HFFc6 (cell line): ENCODE measurements around the gene SH3D19. TPM values are rescaled to one million over a fixed set of nuclear protein-coding genes. Genes with fewer than 3 reads are reported as not detected.

Experiments used
- DNase-seq: peaks from one replicate; pipeline ENCODE4 v3.0.0-alpha.2; 2018
- H3K27ac Mint-ChIP-seq: 2 replicates; pipeline ENCODE4 v1.8.0; 2020; ENCODE audit warnings: mild to moderate bottlenecking, mixed read lengths
- H3K27me3 Mint-ChIP-seq: 2 replicates; pipeline ENCODE4 v1.8.0; 2021; ENCODE audit warnings: mild to moderate bottlenecking, moderate library complexity, mixed read lengths; ENCODE audit not compliant: insufficient read depth
- H3K36me3 Mint-ChIP-seq: 2 replicates; pipeline ENCODE4 v1.8.0; 2021; ENCODE audit warnings: low read depth, mixed read lengths
- H3K4me1 Mint-ChIP-seq: 2 replicates; pipeline ENCODE4 v1.8.0; 2020; ENCODE audit warnings: low read depth, mixed read lengths
- H3K4me3 Mint-ChIP-seq: 2 replicates; pipeline ENCODE4 v1.8.0; 2020; ENCODE audit warnings: mild to moderate bottlenecking, moderate library complexity, mixed read lengths
- H3K9me3 Mint-ChIP-seq: 2 replicates; pipeline ENCODE4 v1.8.0; 2020; ENCODE audit warnings: mild to moderate bottlenecking, mixed read lengths
- total RNA-seq, 6 experiments: library from RNA; stranded (reverse); fragmentation: NEBNext Ultra II Directional; extraction: Animal tissue kit (Norgen Biotek cat#: 25700); gene quantifications; 2 replicates in 1 of 6; 3 replicates in 5 of 6; pipeline ENCODE4 v1.2.3, GENCODE V29; 2021
- TF ChIP-seq, protein P1 (sequence below): fragments of 200-600 bp; sonication (generic); IDR thresholded peaks from 2 replicates; pipeline ENCODE4 v1.5.0; 2021; ENCODE audit warnings: antibody characterized with exemption, mild to moderate bottlenecking

Gene SH3D19
- total RNA-seq, 6 experiments from 2014 or later = 40.2 to 52.9 (median 51.0) TPM

- Mint-ChIP-seq H3K27ac (no peak overlapping the region), H3K36me3 (peaks cover 6% of the 10 kb centered on the region; the same call in 1 of the 2 replicates), H3K9me3 (no peaks in the 10 kb centered on the region), H3K27me3 (peaks cover 1% of the 10 kb centered on the region; the same call in 1 of the 2 replicates), H3K4me1 (peaks cover 8% of the 10 kb centered on the region), H3K4me3 (no peak overlapping the region)
- TF ChIP-seq, protein P1, sequence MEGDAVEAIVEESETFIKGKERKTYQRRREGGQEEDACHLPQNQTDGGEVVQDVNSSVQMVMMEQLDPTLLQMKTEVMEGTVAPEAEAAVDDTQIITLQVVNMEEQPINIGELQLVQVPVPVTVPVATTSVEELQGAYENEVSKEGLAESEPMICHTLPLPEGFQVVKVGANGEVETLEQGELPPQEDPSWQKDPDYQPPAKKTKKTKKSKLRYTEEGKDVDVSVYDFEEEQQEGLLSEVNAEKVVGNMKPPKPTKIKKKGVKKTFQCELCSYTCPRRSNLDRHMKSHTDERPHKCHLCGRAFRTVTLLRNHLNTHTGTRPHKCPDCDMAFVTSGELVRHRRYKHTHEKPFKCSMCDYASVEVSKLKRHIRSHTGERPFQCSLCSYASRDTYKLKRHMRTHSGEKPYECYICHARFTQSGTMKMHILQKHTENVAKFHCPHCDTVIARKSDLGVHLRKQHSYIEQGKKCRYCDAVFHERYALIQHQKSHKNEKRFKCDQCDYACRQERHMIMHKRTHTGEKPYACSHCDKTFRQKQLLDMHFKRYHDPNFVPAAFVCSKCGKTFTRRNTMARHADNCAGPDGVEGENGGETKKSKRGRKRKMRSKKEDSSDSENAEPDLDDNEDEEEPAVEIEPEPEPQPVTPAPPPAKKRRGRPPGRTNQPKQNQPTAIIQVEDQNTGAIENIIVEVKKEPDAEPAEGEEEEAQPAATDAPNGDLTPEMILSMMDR = no peak
- DNase-seq = no peak
These were observed 192.1 kb downstream of the SH3D19 start for GRCh38 chr4:151133311-151133710.

- peaks cover 1% of the 10 kb centered on the region; the same call in 1 of the 2 replicates for H3K27me3 Mint-ChIP-seq
- peaks cover 8% of the 10 kb centered on the region for H3K4me1 Mint-ChIP-seq
- no peaks in the 10 kb centered on the region for H3K9me3 Mint-ChIP-seq
- DNase-seq = no peak
- H3K4me3 Mint-ChIP-seq = no peak overlapping the region
- peaks cover 6% of the 10 kb centered on the region; the same call in 1 of the 2 replicates for H3K36me3 Mint-ChIP-seq
- TF ChIP-seq, protein P1 = no peak
- peak overlapping the region; percentile 49; the same call in 1 of the 2 replicates for H3K27ac Mint-ChIP-seq
These were observed 195.6 kb downstream of the SH3D19 start for GRCh38 chr4:151129796-151130195.

- peak overlapping the region; percentile 40; the same call in 1 of the 2 replicates for H3K27ac Mint-ChIP-seq
These were observed 207.9 kb downstream of the SH3D19 start for GRCh38 chr4:151117371-151117962.

DNA sequence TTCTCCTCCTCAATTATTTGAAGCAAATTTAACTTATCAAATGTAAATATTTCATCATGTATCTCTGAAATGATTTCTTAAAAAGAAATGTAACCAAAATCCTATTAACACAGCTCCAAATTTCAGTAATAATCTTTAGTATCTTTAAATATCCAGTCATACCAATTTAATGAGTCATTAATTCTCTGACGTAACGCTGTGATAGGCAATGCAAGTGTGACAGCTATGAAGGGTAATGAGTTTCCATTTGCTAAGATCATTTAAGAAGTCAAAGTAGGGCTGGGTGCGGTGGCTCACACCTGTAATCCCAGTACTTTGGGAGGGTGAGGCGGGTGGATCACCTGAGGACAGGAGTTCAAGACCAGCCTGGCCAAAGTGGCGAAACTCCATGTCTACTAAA is 210.4 kb downstream of the SH3D19 start:
- TF ChIP-seq, protein P1 = no peak
- DNase-seq = peak; percentile 20
- H3K4me3 Mint-ChIP-seq = no peak overlapping the region
- H3K9me3 Mint-ChIP-seq = no peaks in the 10 kb centered on the region
- no peak overlapping the region for H3K27ac Mint-ChIP-seq
- H3K27me3 Mint-ChIP-seq = no peaks in the 10 kb centered on the region
- H3K4me1 Mint-ChIP-seq = peaks cover 13% of the 10 kb centered on the region
- H3K36me3 Mint-ChIP-seq = no peaks in the 10 kb centered on the region

More at GRCh38 chr4:151117371-151117962, 207.9 kb downstream of the SH3D19 start:
- DNase-seq = peak; percentile 70
- Mint-ChIP-seq H3K36me3 (peaks cover 4% of the 10 kb centered on the region; the same call in 1 of the 2 replicates), H3K4me1 (peaks cover 17% of the 10 kb centered on the region), H3K4me3 (no peak overlapping the region), H3K9me3 (no peaks in the 10 kb centered on the region), H3K27me3 (no peaks in the 10 kb centered on the region)
- TF ChIP-seq, protein P1 = peak; percentile 82

DNA sequence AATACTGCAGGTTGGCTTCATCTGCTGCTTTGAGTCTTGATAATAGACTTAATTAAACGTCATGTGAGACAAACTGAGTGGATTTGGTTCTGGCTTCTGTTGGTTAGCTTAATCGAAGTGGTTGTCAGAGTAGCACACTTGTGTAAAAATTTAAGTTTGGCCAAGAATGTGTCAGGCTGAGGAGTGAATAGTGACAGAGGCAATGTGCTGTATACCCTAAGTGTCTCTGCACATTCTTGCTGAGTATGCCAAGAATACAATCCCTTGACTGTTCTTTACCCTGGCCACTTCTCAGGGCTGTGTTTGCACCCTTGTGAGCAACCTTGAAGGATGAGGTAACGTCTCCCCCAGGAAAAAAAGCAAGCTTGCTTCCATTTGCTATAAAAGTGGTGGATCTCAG is 211.1 kb downstream of the SH3D19 start:
- Mint-ChIP-seq H3K4me1 (peaks cover 13% of the 10 kb centered on the region), H3K4me3 (no peak overlapping the region), H3K36me3 (no peaks in the 10 kb centered on the region), H3K27me3 (no peaks in the 10 kb centered on the region), H3K9me3 (no peaks in the 10 kb centered on the region), H3K27ac (no peak overlapping the region)
- TF ChIP-seq, protein P1 = no peak
- DNase-seq = no peak
